ENCODE results near the gene BTF3L4. TPM values are rescaled to one million over a fixed set of nuclear protein-coding genes. Genes with fewer than 3 reads are reported as not detected.

The BTF3L4 gene
- polyA plus RNA-seq, 3 donors: 27.0 to 116 (median 108) TPM

DNA sequence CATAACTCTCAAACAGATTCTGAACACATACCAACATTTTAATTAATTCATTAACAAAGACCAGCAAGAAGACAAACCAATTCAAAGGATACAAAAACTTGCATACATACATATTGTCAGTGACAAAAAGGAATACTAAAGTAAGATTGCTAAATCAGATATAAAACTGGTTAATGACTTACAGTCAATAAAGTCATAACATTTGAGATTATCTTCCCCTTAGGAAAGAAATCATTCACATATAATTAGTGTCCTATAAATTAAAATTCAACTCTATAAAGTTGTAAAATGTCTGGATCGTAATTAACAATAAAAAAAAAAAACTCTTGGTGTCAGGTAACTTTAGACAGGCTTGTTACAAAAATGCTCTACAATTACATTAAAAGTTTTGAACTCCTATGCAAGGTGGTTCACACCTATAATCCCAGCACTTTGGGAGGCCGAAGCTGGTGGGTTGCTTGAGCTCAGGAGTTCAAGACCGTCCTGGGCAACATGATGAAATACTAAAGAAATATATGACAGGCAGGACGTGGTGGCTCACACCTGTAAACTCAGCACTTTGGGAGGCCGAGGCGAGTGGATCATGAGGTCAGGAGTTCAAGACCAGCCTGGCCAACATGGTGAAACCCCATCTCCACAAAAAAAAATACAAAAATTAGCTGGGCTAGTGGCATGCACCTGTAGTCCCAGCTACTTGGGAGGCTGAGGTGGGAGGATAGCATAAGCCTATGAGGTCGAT, 47.9 kb upstream of the BTF3L4 start:
- no peak overlapping the region for H3K4me3 ChIP-seq (replicated peaks in 1 of 3; ENCODE audit: low read depth in 2 of 3, low read length in 3 of 3)
- no peaks in the 10 kb centered on the region for H3K9me3 ChIP-seq (replicated peaks in 1 of 2; ENCODE audit: control insufficient read depth in 1 of 2, insufficient read depth in 1 of 2, low read length in 2 of 2)
- no peak overlapping the region for H2AFZ ChIP-seq (ENCODE audit: insufficient read depth, low read depth, low read length, poor library complexity, severe bottlenecking)
- H3K4me2 ChIP-seq (replicated peaks; ENCODE audit: extremely low read depth, low read length, poor library complexity, severe bottlenecking): no peak overlapping the region
- intact Hi-C loops (cut with micrococcal nuclease): no loop called here
- H3K9ac ChIP-seq (ENCODE audit: insufficient read depth, low read length, poor library complexity, severe bottlenecking): no peak overlapping the region
- H3K27me3 Mint-ChIP-seq (ENCODE audit: low read depth in 3 of 3): peaks cover 25 to 38% (median 28%) of the 10 kb centered on the region in 3 donors
- no peak for DNase-seq
- no peak overlapping the region for H3K4me3 Mint-ChIP-seq
- H3K27ac Mint-ChIP-seq: no peak overlapping the region
- H4K20me1 ChIP-seq (ENCODE audit: insufficient read depth, low read length): no peaks in the 10 kb centered on the region
- no peaks in the 10 kb centered on the region for H3K4me1 ChIP-seq (ENCODE audit: control insufficient read depth in 1 of 2, insufficient read depth in 2 of 2, low read length in 2 of 2)
- H3K79me2 ChIP-seq (ENCODE audit: insufficient read depth, low read length): no peaks in the 10 kb centered on the region
- 95% methylated on average over 3 of the region's 7 CpGs for WGBS (ENCODE audit: insufficient coverage)
- peaks cover 0 to 3% (median 3%) of the 10 kb centered on the region in 7 donors for H3K9me3 Mint-ChIP-seq
- H3K4me1 Mint-ChIP-seq: no peaks in the 10 kb centered on the region
- no peak for TF ChIP-seq CTCF (IDR thresholded peaks at IDR 0.05)
- peaks cover 8 to 9% of the 10 kb centered on the region in 2 donors for H3K27me3 ChIP-seq (ENCODE audit: control insufficient read depth in 2 of 2, insufficient read depth in 2 of 2, low read length in 2 of 2)
- no peaks in the 10 kb centered on the region for H3K36me3 ChIP-seq (replicated peaks in 1 of 2; ENCODE audit: control insufficient read depth in 1 of 2, insufficient read depth in 2 of 2, low read length in 2 of 2)
- no peak overlapping the region for H3K27ac ChIP-seq (ENCODE audit: low read depth in 1 of 2, low read length in 2 of 2)
- H3K36me3 Mint-ChIP-seq: no peaks in the 10 kb centered on the region

DNA sequence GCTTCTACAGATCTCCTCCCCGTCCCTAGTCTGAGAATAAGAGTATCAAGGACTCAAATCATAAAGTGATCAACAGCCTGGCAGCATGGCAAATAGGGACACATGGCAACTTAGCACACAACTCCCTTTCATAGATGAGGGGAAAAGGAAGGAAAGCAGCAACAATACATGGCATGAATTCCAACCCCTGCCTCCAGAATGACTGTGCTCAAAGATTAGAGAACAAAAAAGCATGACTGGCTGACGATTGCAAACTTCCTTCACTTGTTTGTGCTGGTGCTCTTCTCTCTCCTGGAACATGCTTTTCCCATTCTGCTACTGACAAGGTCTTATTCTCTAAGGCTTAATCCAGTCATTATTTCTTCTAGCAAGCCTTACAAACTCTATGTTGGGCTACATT, 34.0 kb upstream of the BTF3L4 start:
- Histone ChIP-seq H3K79me2 (ENCODE audit: insufficient read depth, low read length) (no peaks in the 10 kb centered on the region), H3K4me3 (replicated peaks in 1 of 3; ENCODE audit: low read depth in 2 of 3, low read length in 3 of 3) (no peak overlapping the region), H3K4me1 (ENCODE audit: control insufficient read depth in 1 of 2, insufficient read depth in 2 of 2, low read length in 2 of 2) (no peaks in the 10 kb centered on the region), H3K27ac (ENCODE audit: low read depth in 1 of 2, low read length in 2 of 2) (no peak overlapping the region), H4K20me1 (ENCODE audit: insufficient read depth, low read length) (no peaks in the 10 kb centered on the region), H3K9me3 (replicated peaks in 1 of 2; ENCODE audit: control insufficient read depth in 1 of 2, insufficient read depth in 1 of 2, low read length in 2 of 2) (no peaks in the 10 kb centered on the region), H2AFZ (ENCODE audit: insufficient read depth, low read depth, low read length, poor library complexity, severe bottlenecking) (no peak overlapping the region), H3K9ac (ENCODE audit: insufficient read depth, low read length, poor library complexity, severe bottlenecking) (no peak overlapping the region), H3K4me2 (replicated peaks; ENCODE audit: extremely low read depth, low read length, poor library complexity, severe bottlenecking) (no peak overlapping the region), H3K27me3 (ENCODE audit: control insufficient read depth in 2 of 2, insufficient read depth in 2 of 2, low read length in 2 of 2) (no peaks in the 10 kb centered on the region), H3K36me3 (replicated peaks in 1 of 2; ENCODE audit: control insufficient read depth in 1 of 2, insufficient read depth in 2 of 2, low read length in 2 of 2) (peaks cover 63 to 76% of the 10 kb centered on the region in 2 donors)
- TF ChIP-seq CTCF (IDR thresholded peaks at IDR 0.05): no peak
- WGBS (ENCODE audit: insufficient coverage): 90% methylated on average over 1 of the region's 2 CpGs
- no peaks in the 10 kb centered on the region for H3K4me1 Mint-ChIP-seq
- H3K9me3 Mint-ChIP-seq: no peaks in the 10 kb centered on the region
- no peak overlapping the region for H3K4me3 Mint-ChIP-seq
- DNase-seq: no peak
- no peaks in the 10 kb centered on the region for H3K27me3 Mint-ChIP-seq (ENCODE audit: low read depth in 3 of 3)
- no peak overlapping the region for H3K27ac Mint-ChIP-seq
- intact Hi-C loops (cut with micrococcal nuclease): no loop called here
- peaks cover 59 to 77% of the 10 kb centered on the region in 2 donors for H3K36me3 Mint-ChIP-seq

Measured in CD14-positive monocyte (primary cell).